Stimulated activated naive B cell treated with anti-CD40 and anti-IgM and Interleukin-4, amounts not matched to agents 10 μg/mL and 1 μg/mL and 100 μg/mL, for 72 hours (primary cell): ENCODE measurements around the gene DNAJB5.
"Not testable (repeated sequence)": the region's sequence is repeated elsewhere in the genome, so short reads cannot be mapped to it uniquely, and the experiment has no call there.

Experiments used
- ATAC-seq, 2 donors: fragments of 150-1000 bp; cut with Tn5 transposase; replicated peaks; 2 replicates each; pipeline ENCODE4 v1.10.0; 2021; ENCODE audit warnings: moderate library complexity in 1 of 2
- DNase-seq: peaks from one replicate; pipeline ENCODE4 v3.0.0; 2021
- H3K27ac Mint-ChIP-seq: one replicate; pipeline ENCODE4 v1.8.0; 2022; ENCODE audit warnings: mild to moderate bottlenecking, mixed read lengths
- H3K27me3 Mint-ChIP-seq, 2 donors: one replicate each; pipeline ENCODE4 v1.8.0; 2022; ENCODE audit warnings: mixed read lengths in 2 of 2
- H3K36me3 Mint-ChIP-seq, 2 donors: one replicate each; pipeline ENCODE4 v1.8.0; 2022; ENCODE audit warnings: mixed read lengths in 2 of 2, mild to moderate bottlenecking in 1 of 2
- H3K4me1 Mint-ChIP-seq, 2 donors: one replicate each; pipeline ENCODE4 v1.8.0; 2022; ENCODE audit warnings: mixed read lengths in 2 of 2, mild to moderate bottlenecking in 1 of 2
- H3K4me3 Mint-ChIP-seq, 2 donors: one replicate each; pipeline ENCODE4 v1.8.0; 2022; ENCODE audit warnings: mild to moderate bottlenecking in 2 of 2, mixed read lengths in 2 of 2, moderate library complexity in 1 of 2
- H3K9me3 Mint-ChIP-seq, 2 donors: one replicate each; pipeline ENCODE4 v1.8.0; 2022; ENCODE audit warnings: mixed read lengths in 2 of 2, mild to moderate bottlenecking in 1 of 2

Gene DNAJB5

GRCh38 chr9:34989003-34989945 lies at the start of gene DNAJB5:
Gene DNAJB5 (plus strand): TSS chr9:34989745. CDS start chr9:34990631, 886 bp downstream.
- Mint-ChIP-seq H3K9me3 (no peaks in the 10 kb centered on the region), H3K27ac (peak within 1 kb of the TSS; percentile 94), H3K4me3 (peak within 1 kb of the TSS; percentile 89 to 91), H3K27me3 (no peaks in the 10 kb centered on the region), H3K4me1 (peaks cover 69 to 86% of the 10 kb centered on the region in 2 donors), H3K36me3 (peaks cover 0 to 15% of the 10 kb centered on the region in 2 donors)
- DNase-seq (peak; percentile 99), ATAC-seq (peak; percentile 83 to 92)

DNA sequence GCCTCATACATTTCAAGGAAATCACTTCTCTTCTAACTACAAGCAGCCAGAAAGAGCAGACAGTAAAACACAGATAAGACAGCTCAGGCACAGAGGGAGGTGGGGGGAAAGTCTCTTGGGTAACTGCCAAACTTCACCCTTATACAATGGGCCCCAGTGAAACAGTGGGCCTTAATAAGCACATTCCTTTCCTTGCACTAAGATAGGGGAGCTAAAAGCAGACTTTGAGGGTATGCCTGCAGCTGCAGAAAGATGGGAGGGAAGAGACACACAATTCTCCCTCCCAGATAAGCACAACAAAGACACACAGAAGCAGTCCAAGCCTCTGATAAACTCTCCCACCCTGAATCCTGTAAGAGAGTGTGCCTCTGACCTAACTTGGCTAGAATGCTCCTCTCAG lies 49.6 kb upstream of the DNAJB5 start:
- H3K27ac Mint-ChIP-seq, H3K36me3 Mint-ChIP-seq, H3K4me3 Mint-ChIP-seq, H3K4me1 Mint-ChIP-seq, DNase-seq, H3K9me3 Mint-ChIP-seq, ATAC-seq: not testable (repeated sequence)
- peaks cover 17 to 44% of the 10 kb centered on the region in 2 donors for H3K27me3 Mint-ChIP-seq

GRCh38 chr9:34948451-34948850 lies 41.1 kb upstream of the DNAJB5 start:
- H3K4me1 Mint-ChIP-seq, result no peaks in the 10 kb centered on the region
- no peak for ATAC-seq
- no peak overlapping the region for H3K27ac Mint-ChIP-seq
- peaks cover 23 to 46% of the 10 kb centered on the region in 2 donors for H3K27me3 Mint-ChIP-seq
- DNase-seq, result no peak
- no peak overlapping the region for H3K4me3 Mint-ChIP-seq
- no peaks in the 10 kb centered on the region for H3K9me3 Mint-ChIP-seq
- no peaks in the 10 kb centered on the region for H3K36me3 Mint-ChIP-seq

DNA sequence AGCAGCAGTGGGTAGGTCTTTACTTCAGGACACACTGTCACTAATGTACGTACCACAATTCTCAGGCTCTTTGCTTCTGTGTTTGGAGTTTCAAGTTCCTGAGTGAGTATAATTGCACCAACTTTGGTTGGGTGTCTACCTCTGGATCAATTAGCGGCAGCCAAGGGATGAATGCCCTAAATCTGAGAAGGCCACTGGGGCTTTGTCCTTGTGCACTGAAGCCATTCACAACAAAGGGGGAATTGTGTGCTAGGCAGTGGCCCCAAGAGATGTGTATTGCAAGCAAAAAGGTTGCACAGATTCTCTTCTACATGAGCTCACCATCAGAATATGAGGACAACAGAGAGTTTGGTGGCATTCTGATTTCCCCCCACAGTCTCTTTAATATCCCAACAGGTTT lies 35.3 kb upstream of the DNAJB5 start:
- peaks cover 26 to 61% of the 10 kb centered on the region in 2 donors for H3K27me3 Mint-ChIP-seq
- no peaks in the 10 kb centered on the region for H3K36me3 Mint-ChIP-seq
- no peak overlapping the region for H3K4me3 Mint-ChIP-seq
- no peak for DNase-seq
- H3K4me1 Mint-ChIP-seq, result no peaks in the 10 kb centered on the region
- no peak overlapping the region for H3K27ac Mint-ChIP-seq
- H3K9me3 Mint-ChIP-seq, result no peaks in the 10 kb centered on the region
- no peak for ATAC-seq

DNA sequence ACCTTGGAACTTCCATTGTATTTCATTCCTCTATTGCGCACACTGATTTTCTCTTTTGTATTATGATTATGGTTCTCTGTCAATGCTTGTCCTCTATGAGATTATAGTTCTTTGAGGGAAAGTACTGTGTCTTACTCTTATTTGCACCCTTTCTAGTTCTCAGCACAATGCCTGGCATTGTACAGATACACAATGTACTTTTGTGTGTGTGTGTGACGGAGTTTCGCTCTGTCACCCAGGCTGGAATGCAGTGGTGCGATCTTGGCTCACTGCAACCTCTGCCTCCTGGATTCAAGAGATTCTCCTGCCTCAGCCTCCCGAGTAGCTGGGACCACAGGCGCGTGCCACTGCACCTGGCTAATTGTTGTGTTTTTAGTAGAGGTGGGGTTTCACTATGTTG lies 33.5 kb upstream of the DNAJB5 start:
- peaks cover 29 to 66% of the 10 kb centered on the region in 2 donors for H3K27me3 Mint-ChIP-seq
- H3K9me3 Mint-ChIP-seq, H3K27ac Mint-ChIP-seq, DNase-seq, H3K4me3 Mint-ChIP-seq, ATAC-seq, H3K4me1 Mint-ChIP-seq, H3K36me3 Mint-ChIP-seq: not testable (repeated sequence)

GRCh38 chr9:34956648-34957047 lies 32.9 kb upstream of the DNAJB5 start:
- H3K36me3 Mint-ChIP-seq, result no peaks in the 10 kb centered on the region
- peaks cover 35 to 66% of the 10 kb centered on the region in 2 donors for H3K27me3 Mint-ChIP-seq
- H3K27ac Mint-ChIP-seq, result no peak overlapping the region
- DNase-seq (no peak), ATAC-seq (peak; percentile 43 to 49)
- H3K9me3 Mint-ChIP-seq, result no peaks in the 10 kb centered on the region
- no peak overlapping the region for H3K4me3 Mint-ChIP-seq
- peaks cover 5 to 6% of the 10 kb centered on the region in 2 donors for H3K4me1 Mint-ChIP-seq

DNA sequence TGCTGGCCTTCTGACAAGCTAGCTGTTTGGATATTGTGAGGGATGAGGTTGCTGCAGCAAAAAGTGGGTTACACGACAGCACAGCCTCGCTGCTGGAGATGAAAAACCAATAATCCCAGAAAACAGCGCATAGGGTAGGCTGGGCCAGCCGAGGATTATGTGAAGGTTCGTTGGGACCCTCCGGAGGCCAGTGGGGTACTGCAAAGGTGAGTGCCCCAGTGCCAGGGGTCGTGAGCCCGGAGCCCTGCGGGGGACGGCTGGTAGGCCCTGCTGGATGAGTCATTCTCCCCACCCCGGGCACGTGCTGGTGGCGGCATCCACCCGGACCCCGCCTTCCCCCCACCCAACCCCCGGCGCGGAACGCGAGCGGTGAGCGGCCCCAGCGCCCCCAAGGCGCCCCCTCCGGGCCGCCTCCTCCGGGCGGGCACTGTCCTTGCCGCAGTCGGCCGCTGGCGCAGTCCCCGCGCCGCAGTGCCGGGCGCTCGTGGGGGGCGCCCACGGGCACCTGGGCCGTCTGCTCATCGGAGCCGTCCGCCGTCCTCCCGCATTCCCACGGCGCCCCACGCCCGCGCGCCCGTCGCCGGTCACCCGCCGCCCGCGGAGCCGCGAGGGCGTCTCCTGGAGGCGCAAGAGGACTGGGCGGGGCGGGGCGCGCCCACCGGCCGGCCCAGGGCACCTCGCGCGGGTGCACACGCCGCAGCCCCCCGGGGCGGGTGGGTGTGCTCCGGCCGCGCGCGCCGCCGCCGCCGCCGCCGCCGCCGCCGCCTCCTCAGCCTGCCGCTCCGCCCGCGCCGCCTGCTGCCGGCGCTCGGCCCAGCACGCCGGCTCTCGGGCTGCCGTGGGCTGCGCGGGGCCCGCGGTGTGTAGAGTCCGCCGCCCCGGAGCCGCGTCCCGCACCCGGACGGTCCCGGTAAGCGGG lies 31.8 kb upstream of the DNAJB5 start, which contains the start of gene PHF24:
Gene PHF24, plus strand, starts transcription at position 794 of the 919 bp plus-strand sequence. CDS start 13,014 bp downstream, outside the sequence.
- Mint-ChIP-seq H3K9me3 (no peaks in the 10 kb centered on the region), H3K4me1 (peaks cover 10 to 14% of the 10 kb centered on the region in 2 donors), H3K27me3 (peaks cover 41 to 67% of the 10 kb centered on the region in 2 donors), H3K27ac (no peak within 1 kb of the TSS), H3K4me3 (peak within 1 kb of the TSS; percentile 39 to 64), H3K36me3 (no peaks in the 10 kb centered on the region)
- DNase-seq (no peak), ATAC-seq (peak; percentile 66 to 70)

GRCh38 chr9:34958411-34958982 lies 31.0 kb upstream of the DNAJB5 start:
- peak overlapping the region; percentile 15 to 49 for H3K4me3 Mint-ChIP-seq
- H3K9me3 Mint-ChIP-seq, result no peaks in the 10 kb centered on the region
- H3K27me3 Mint-ChIP-seq, result peaks cover 41 to 67% of the 10 kb centered on the region in 2 donors
- H3K4me1 Mint-ChIP-seq, result peaks cover 10 to 14% of the 10 kb centered on the region in 2 donors
- DNase-seq (no peak), ATAC-seq (no peak)
- H3K27ac Mint-ChIP-seq, result no peak overlapping the region
- no peaks in the 10 kb centered on the region for H3K36me3 Mint-ChIP-seq

GRCh38 chr9:34959461-34959860 lies 30.1 kb upstream of the DNAJB5 start:
- ATAC-seq (no peak), DNase-seq (no peak)
- no peaks in the 10 kb centered on the region for H3K36me3 Mint-ChIP-seq
- H3K27me3 Mint-ChIP-seq, result peaks cover 42 to 67% of the 10 kb centered on the region in 2 donors
- H3K27ac Mint-ChIP-seq, result no peak overlapping the region
- no peak overlapping the region for H3K4me3 Mint-ChIP-seq
- H3K4me1 Mint-ChIP-seq, result peaks cover 10 to 14% of the 10 kb centered on the region in 2 donors
- H3K9me3 Mint-ChIP-seq, result no peaks in the 10 kb centered on the region

- Mint-ChIP-seq H3K27ac (no peak overlapping the region), H3K4me3 (no peak overlapping the region), H3K36me3 (no peaks in the 10 kb centered on the region), H3K27me3 (peaks cover 42 to 55% of the 10 kb centered on the region in 2 donors), H3K4me1 (peaks cover 10 to 14% of the 10 kb centered on the region in 2 donors), H3K9me3 (no peaks in the 10 kb centered on the region)
- DNase-seq, result no peak
- peak; percentile 72 to 83 for ATAC-seq
Measured at GRCh38 chr9:34961574-34962490, 27.7 kb upstream of the DNAJB5 start.

DNA sequence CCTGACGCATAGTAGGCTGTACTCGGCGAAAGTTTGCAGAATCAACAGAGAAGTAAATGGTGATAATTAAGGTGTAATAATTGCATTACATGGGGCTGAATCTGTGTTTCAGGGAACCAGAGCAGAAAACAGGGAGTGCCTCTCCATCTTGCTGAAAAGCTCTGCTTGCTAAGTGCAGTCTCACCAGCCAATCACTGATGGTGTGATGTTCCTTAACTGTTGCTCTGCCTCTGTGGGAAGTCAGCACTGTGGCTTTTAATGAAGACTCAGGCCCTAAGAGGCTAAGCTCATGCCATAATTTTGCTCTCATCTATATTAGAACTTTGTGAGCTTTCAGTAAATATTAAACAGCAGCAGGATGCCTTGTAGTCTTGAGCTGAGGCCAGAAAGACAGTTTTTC lies 27.0 kb upstream of the DNAJB5 start:
- Mint-ChIP-seq H3K4me3 (no peak overlapping the region), H3K27me3 (peaks cover 49 to 63% of the 10 kb centered on the region in 2 donors), H3K36me3 (no peaks in the 10 kb centered on the region), H3K27ac (no peak overlapping the region), H3K9me3 (no peaks in the 10 kb centered on the region), H3K4me1 (peaks cover 10 to 14% of the 10 kb centered on the region in 2 donors)
- DNase-seq (no peak), ATAC-seq (no peak)

- ATAC-seq, result no peak
- Mint-ChIP-seq H3K9me3 (no peaks in the 10 kb centered on the region), H3K27me3 (peaks cover 53 to 65% of the 10 kb centered on the region in 2 donors), H3K27ac (no peak overlapping the region), H3K4me1 (peaks cover 10 to 14% of the 10 kb centered on the region in 2 donors), H3K36me3 (no peaks in the 10 kb centered on the region), H3K4me3 (no peak overlapping the region)
- DNase-seq, result no peak
Measured at GRCh38 chr9:34963552-34963951, 26.0 kb upstream of the DNAJB5 start.

DNA sequence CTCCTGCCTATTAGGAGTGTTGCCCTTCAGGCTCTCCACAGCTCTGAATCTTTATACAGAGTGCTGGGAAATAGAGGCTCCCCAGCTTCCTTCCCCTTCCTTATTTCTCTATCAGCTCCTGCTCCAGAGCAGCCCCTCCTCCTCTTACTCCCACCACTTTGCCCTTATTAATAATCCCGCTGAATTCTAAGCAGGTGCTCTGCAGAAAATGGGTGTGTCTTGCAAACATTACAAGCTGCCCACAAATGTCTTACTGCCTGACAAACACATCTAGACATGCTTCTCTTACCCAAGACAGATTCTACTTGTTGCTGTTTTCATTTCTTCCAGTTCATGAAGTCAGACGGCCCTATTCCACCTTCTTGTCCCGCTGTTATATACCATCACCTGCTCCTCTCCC lies 25.1 kb upstream of the DNAJB5 start:
- Mint-ChIP-seq H3K27me3 (peaks cover 46 to 57% of the 10 kb centered on the region in 2 donors), H3K4me1 (peaks cover 10 to 14% of the 10 kb centered on the region in 2 donors)
- no peak for ATAC-seq

More for the DNA sequence above, 25.1 kb upstream of the DNAJB5 start:
- Mint-ChIP-seq H3K36me3 (no peaks in the 10 kb centered on the region), H3K27ac (no peak overlapping the region), H3K4me3 (no peak overlapping the region), H3K9me3 (no peaks in the 10 kb centered on the region)
- no peak for DNase-seq
